ENCODE results near the gene KRT84. TPM values are rescaled to one million over a fixed set of nuclear protein-coding genes. Genes with fewer than 3 reads are reported as not detected.

The KRT84 gene
- total RNA-seq, 1 experiment from 2014 or later = not detected

DNA sequence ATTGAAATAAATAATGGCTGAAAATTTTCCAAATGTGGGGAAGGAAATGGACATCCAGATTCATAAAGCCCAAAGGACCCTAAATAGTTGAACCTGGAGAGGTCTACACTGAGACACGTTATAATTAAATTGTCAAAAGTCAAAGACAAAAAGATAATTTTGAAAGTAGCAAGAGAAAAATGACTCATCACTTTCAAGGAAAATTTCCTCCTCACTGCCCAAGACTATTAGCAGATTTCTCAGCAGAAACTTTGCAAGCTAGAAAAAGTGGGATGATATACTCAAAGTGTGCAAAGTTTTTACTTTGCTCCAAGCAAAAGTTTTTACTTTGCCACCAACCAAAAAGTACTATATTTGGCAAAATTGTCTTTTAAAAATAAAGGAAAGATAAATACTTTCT, 48.4 kb downstream of the KRT84 start:
- CTCF ChIA-PET = interaction anchor here (2.0 kb wide), 1 partner anchor 9 kb away, joined by 8 read pairs; no protein-coding TSS in a partner anchor
- POLR2A ChIA-PET = interaction anchor here (1.0 kb wide), 1 partner anchor 58 kb away, joined by 3 read pairs; no protein-coding TSS in a partner anchor

More for the DNA sequence above, 48.4 kb downstream of the KRT84 start:
- no peaks in the 10 kb centered on the region for H3K27me3 ChIP-seq (ENCODE audit: insufficient read depth, low read length)
- peaks cover 0 to 13% of the 10 kb centered on the region in 2 experiments; a peak in 2 of 4 replicates for H3K4me1 ChIP-seq (ENCODE audit: control insufficient read depth in 1 of 2, insufficient read depth in 2 of 2, low read length in 2 of 2)
- no peak overlapping the region for H3K9ac ChIP-seq (ENCODE audit: low read length)
- peak overlapping the region; percentile 13 for H2AFZ ChIP-seq (ENCODE audit: low read depth, low read length, poor library complexity, severe bottlenecking)
- H3K27ac ChIP-seq (ENCODE audit: low read depth, low read length) = no peak overlapping the region
- DNase-seq (ENCODE audit: low read depth, low spot score) (no peak), ATAC-seq (no peak)
- H4K20me1 ChIP-seq (ENCODE audit: insufficient read depth) = no peaks in the 10 kb centered on the region
- no peaks in the 10 kb centered on the region for H3K9me2 ChIP-seq (ENCODE audit: insufficient read depth)
- RAD21 ChIA-PET (ENCODE audit: low non-redundant PET in 1 of 2, low total read pairs in 2 of 2, uncharacterized antibody in 2 of 2, unreplicated experiment in 2 of 2) = no interaction called here
- H3K79me2 ChIP-seq (ENCODE audit: insufficient read depth, low read length) = no peaks in the 10 kb centered on the region
- no peaks in the 10 kb centered on the region for H3K9me3 ChIP-seq (ENCODE audit: control insufficient read depth in 1 of 2, insufficient read depth in 1 of 2, low read depth in 1 of 2, low read length in 2 of 2)
- H3K4me3 ChIP-seq (replicated peaks in 1 of 2; ENCODE audit: low read depth in 1 of 2, low read length in 2 of 2) = no peak overlapping the region
- H3K4me2 ChIP-seq (ENCODE audit: low read length) = no peak overlapping the region
- TF ChIP-seq POLR2A (IDR thresholded peaks at IDR 0.05; ENCODE audit: borderline replicate concordance, extremely low read depth, insufficient read depth, insufficient read length) (no peak), SIN3A (IDR thresholded peaks at IDR 0.05; ENCODE audit: low read depth) (no peak), YY1 (IDR thresholded peaks at IDR 0.05; ENCODE audit: extremely low read depth, insufficient replicate concordance, low read depth, low read length) (no peak), FOSL1 (IDR thresholded peaks at IDR 0.05; ENCODE audit: low read depth) (peak; percentile 23; the same call in 1 of the 2 replicates), TCF7L2 (IDR thresholded peaks at IDR 0.05; ENCODE audit: borderline replicate concordance, extremely low read depth, insufficient read depth, insufficient read length) (no peak), ZNF274 (IDR thresholded peaks at IDR 0.05; ENCODE audit: low read depth, low read length) (no peak), EGR1 (IDR thresholded peaks at IDR 0.05; ENCODE audit: low read depth) (no peak)
- TF ChIP-seq, protein P1, sequence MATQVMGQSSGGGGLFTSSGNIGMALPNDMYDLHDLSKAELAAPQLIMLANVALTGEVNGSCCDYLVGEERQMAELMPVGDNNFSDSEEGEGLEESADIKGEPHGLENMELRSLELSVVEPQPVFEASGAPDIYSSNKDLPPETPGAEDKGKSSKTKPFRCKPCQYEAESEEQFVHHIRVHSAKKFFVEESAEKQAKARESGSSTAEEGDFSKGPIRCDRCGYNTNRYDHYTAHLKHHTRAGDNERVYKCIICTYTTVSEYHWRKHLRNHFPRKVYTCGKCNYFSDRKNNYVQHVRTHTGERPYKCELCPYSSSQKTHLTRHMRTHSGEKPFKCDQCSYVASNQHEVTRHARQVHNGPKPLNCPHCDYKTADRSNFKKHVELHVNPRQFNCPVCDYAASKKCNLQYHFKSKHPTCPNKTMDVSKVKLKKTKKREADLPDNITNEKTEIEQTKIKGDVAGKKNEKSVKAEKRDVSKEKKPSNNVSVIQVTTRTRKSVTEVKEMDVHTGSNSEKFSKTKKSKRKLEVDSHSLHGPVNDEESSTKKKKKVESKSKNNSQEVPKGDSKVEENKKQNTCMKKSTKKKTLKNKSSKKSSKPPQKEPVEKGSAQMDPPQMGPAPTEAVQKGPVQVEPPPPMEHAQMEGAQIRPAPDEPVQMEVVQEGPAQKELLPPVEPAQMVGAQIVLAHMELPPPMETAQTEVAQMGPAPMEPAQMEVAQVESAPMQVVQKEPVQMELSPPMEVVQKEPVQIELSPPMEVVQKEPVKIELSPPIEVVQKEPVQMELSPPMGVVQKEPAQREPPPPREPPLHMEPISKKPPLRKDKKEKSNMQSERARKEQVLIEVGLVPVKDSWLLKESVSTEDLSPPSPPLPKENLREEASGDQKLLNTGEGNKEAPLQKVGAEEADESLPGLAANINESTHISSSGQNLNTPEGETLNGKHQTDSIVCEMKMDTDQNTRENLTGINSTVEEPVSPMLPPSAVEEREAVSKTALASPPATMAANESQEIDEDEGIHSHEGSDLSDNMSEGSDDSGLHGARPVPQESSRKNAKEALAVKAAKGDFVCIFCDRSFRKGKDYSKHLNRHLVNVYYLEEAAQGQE (IDR thresholded peaks at IDR 0.05; ENCODE audit: low read depth) = no peak
- no peaks in the 10 kb centered on the region for H3K36me3 ChIP-seq (ENCODE audit: control insufficient read depth in 1 of 2, insufficient read depth in 2 of 2, low read length in 2 of 2)
- BruUV-seq (replicated peaks) = no TSS peak
- intact Hi-C loops (cut with micrococcal nuclease) = no loop called here

Data from HCT116 (cell line).